Stimulated activated CD8-positive, alpha-beta memory T cell treated with anti-CD3 and anti-CD28 coated beads, Interleukin-4, amount 100 ng/mL, for 48 hours (primary cell): Measurements from ENCODE around the gene TSPAN32.

Experiments used
- DNase-seq: peaks from one replicate; pipeline ENCODE4 v3.0.0-alpha.2; 2020

Gene TSPAN32

DNA sequence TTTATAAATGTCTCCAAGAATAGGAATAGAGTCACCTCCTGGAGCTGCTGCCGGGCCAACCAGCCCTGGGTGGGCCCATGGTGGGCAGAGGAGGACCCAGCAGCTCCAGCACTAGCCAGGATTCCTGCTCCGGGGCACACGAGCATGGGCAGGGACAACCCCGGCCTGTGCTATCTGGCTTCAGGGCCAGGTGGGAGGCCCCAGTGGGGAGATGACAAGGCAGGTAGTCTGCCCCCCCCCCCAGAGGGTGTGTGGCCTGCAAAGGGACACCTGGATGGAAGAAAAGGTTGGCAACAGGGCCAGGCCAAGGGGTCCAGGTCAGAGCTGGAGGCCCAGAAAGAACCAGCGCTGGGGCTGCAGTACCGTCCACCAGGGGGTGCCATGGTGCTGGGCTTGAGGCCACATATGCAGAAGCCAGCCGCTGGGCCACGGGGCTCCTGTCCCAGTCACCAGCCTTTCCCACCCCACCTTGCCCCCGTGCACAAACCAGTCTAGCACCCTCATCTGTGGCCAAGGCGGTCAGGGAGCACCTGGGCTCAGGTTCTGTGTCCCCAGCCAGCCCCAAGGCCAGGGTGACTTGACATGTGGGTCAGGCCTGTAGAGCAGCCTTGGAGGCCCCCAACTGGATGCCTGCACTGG, 3.4 kb downstream of the TSPAN32 start:
- peak; percentile 96 for DNase-seq

- peak; percentile 37 for DNase-seq
Observed at GRCh38 chr11:2305788-2306451, 4.1 kb downstream of the TSPAN32 start.

DNA sequence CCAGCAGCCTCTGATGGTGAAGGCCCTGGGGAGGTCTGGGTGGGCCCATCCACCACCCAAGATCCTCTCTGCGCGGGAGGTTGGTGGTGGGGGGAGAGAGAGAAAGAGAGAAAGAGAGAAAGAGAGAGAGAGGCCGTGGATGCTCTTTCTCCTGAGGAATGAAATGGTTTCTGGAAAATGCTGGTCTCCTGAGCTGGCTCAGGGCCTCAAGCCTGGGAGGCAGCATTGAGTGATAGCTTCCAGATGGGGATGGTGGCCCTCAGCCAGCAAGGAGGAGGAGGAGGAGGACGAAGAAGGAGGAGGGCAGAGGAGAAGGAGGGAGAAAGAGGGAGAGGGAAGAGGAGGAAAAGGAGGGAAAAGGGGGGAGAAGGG, 4.6 kb downstream of the TSPAN32 start:
- no peak for DNase-seq

GRCh38 chr11:2306877-2307500, 5.2 kb downstream of the TSPAN32 start:
- no peak for DNase-seq

GRCh38 chr11:2307501-2308331, 5.9 kb downstream of the TSPAN32 start:
- no peak for DNase-seq

DNA sequence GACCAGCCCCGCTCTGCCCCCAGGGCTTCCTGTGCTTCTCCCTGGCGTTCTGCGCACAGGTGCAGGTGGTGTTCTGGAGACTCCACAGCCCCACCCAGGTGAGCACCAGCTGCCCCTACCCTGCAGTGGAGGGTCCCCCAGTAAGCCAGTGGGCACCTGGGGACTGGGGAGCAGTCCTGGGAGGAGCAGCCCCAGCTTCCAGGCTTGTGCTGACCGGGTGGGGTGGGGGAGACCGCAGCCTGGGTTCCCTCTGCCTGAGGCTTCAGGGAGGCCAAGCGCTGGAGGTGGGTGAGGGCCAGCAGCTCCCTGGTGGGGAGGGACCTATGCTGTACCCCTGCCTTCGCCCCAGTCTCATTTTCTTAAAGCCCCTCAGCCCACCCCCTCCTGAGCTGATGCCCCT, 6.9 kb downstream of the TSPAN32 start:
- DNase-seq: no peak

DNA sequence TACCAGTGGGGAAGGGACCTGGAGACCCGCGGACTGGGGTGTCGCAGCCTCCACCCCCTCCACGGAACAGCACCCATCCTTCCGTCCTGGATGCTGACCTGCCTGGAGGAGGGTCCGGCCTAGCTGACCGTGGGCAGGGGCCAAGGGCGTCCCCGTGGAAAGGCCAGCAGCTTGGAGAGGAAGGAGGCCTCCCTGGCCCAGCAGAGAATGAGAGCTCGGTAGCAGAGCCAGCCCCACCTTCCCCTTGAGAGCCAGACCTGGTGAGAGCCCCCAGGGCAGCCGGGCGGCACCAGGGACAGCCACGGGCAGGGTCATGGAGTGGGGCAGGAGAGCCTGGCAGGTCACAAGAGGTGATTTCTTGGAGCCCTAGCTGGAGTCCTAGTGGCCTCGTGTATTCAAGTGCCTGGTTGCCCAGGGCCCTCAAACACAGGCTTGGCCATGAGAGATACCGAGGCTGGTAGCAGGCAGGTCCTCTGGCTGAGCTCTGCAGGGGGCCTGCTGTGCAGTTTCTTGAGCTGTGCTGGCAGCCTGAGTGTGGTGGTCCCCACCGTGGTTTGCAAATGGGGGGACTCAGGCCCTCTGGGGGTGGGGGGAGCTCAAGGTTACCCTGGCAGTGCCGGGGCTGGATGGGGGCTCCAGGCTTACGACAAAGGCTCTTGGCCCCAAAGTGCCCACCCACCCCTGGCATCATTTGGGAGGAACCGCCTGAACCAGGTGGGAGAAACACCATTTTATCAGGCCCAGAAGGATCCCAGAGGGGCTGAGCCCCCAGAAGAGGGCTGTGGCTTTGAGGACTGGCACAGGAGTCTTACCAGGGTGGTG, 7.6 kb downstream of the TSPAN32 start:
- DNase-seq: no peak

DNA sequence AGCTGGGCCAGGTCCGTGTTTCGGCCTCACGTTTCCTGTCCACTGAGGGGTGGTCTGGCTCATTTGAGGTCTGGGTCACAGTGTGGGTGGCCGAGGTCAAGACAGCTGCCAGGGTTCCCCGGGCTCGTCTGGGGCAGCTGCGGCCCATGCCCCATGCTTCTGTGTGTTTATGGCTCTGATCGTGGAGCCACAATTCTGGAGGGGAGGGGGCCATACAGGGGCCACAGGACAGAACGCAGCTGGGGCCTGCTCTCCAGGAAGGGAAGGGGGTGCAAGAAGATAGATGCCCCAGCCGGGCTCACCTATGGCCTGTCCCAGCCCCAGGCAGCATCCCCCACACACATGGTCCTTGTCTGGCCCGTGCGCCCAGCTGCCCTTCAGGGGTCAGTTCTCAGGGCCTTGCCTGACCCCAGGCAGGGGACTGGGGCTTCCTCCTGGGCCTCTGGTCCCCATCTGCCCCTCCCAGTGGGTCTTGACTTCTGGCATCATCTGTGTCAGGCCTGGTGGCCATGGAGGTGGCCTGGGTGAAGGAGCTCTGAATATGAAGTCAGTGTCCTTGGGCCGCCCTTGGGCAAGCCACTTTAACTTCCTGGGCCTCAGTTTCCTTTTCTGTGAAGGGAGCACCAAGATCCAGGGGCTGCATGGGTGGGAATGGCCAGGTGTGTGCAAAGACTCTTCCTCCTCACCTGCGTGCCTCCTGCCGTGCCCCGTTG, 8.4 kb downstream of the TSPAN32 start:
- no peak for DNase-seq

DNA sequence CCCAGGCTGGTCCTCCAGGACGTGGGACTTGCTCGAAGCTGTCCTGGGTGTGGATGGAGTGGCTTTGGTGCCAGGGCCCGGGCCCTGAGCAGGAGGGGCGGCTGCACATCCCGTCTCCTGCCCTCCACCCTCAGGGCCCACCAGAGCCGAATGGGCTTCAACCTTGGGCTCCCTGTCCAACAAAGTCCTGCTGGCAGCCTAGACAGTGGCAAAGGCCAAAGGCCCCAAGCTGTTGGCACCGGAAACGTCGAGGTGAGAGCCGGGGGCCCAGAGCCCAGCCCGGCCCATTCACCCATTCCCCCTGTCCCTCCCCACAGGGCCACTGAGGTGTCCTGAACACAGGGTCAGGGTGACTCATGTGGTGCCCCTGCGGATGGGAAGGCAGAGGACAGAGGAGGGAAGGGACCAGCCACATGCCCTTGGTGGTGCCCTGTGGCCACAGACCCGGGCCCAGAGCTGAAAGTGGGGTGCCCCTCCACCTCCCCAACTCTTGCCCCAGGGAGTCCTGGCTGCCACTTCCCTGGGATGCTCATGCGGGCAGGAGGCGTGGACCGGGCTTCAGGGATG, 9.1 kb downstream of the TSPAN32 start:
- DNase-seq: no peak

GRCh38 chr11:2311353-2312133, 9.7 kb downstream of the TSPAN32 start:
- no peak for DNase-seq

DNA sequence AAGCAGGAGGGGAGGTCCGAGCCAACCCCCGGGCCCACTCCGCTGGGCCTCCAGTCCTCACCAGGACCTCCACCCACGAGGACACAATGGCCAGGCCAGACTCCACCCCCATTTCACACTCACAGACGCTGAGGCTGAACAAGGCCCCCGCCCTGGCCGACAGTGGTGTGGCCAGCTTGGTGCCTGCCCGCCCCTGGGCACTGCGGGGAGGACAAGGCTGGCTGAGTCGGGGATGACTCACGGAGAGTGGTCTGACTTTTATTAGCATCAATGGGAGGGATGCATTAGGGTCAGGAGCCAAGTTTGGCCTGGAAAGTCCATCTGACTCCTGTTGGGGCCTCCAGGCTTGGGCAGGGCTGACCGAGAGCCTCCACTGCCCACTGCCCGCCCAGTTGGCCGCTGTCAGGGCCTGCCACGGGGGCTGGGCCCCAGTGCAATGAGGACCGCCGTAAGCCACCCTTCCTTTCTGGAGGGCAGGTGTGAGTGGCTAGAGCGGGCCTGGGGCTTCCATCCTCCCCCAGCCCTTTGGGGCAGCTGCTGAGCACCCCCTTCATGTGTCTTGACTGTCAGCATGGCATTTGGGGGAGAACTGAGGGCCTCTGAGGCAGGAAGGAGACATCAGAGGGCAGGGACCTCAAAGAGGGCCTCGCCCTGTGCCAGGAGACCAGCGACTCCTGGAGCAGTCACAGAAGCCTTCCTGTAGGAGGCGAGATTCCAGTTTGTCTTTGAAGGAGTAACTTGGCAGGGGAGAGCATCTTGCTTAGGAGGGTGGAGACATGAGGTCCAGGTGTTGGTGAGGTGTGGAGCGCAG, 10.6 kb downstream of the TSPAN32 start:
- DNase-seq: no peak

- DNase-seq: no peak
Observed at GRCh38 chr11:2313051-2313951, 11.5 kb downstream of the TSPAN32 start.

DNA sequence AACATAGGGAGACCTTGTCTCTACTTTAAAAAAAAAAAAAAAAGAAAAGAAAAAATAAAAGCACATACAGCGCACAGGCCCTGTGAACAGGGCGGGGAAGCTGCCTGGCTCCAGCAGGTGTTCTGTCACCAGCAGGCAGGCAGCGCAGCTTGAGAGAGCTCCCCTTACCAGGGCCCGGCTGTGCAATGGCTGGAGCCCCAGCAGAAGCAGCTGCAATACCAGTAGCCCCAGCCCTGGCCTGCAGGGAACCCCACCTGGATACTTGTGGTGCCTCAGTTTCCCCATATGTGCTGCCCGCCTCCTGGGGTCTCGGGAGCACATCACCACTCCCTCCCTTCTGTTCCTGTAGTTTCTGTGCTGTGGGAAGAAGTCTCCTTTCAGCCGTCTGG, 12.3 kb downstream of the TSPAN32 start:
- no peak for DNase-seq

- no peak for DNase-seq
Observed at GRCh38 chr11:2314525-2315394, 12.9 kb downstream of the TSPAN32 start.

DNA sequence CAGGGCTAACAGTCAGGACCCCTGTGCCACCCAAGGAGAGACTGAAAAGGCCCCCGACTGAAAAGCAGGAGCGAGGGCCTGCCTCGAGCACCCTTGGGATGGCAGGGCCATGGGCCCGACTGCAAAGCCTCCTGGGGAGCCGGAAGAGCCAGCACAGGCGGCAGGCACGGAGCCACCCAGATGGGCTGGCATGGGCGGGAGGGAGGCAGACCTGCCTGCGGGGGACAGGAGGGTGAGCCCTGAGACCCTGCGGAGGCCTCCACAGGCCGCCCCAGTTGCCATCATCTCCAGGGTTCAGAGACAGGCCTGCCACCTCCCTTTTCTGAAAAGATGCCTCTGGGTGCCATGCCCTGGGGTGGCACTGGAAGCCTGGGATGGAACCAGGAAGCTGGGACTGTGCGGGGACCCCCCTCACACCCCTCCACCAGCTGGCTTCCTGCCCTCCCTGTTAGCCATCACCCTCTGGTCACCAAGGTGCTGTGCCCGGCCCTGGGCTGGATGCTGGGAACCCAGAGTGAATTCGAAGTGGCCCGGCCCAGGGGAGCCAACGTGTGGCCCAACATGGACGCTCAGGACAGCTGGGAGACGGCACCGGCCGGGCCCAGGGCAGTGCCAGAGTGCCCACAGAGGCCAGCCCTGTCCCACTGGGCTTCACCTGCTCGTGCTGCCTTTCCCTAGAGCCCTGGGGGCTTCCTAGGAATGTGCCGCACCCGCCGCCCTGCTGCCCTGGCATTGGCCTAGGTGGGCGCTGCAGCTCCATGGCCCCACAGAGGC, 13.8 kb downstream of the TSPAN32 start:
- DNase-seq: no peak

- DNase-seq: no peak
Observed at GRCh38 chr11:2316169-2316962, 14.6 kb downstream of the TSPAN32 start.
